H1 (cell line): ENCODE measurements around the gene RPS3A.

Experiments used
- EP300 ChIP-seq, 2 experiments: IDR thresholded peaks; 1 replicate in 1 of 2; 2 replicates in 1 of 2; pipeline ENCODE4 v1.6.1; 2011 to 2012; ENCODE audit warnings: low read depth in 2 of 2, low read length in 2 of 2, mild to moderate bottlenecking in 2 of 2, borderline replicate concordance in 1 of 2, inconsistent platforms in 1 of 2, moderate library complexity in 1 of 2
- POLR2AphosphoS5 ChIP-seq: IDR thresholded peaks from 2 replicates; pipeline ENCODE4 v1.6.1; 2011; ENCODE audit warnings: low read depth, low read length
- RFX5 ChIP-seq: IDR thresholded peaks from 2 replicates; pipeline ENCODE4 v1.6.1; 2011; ENCODE audit warnings: low read depth, low read length, improper control_type of control experiment, borderline replicate concordance
- RNF2 ChIP-seq: fragments of 200-900, 300-1000 bp; sonication (generic); IDR thresholded peaks from 2 replicates; pipeline ENCODE4 v1.7.1; 2016; ENCODE audit warnings: borderline replicate concordance, low read depth, mild to moderate bottlenecking, antibody characterized with exemption, low read length; ENCODE audit not compliant: poor library complexity, severe bottlenecking; ENCODE audit errors: missing control alignments
- SAP30 ChIP-seq: fragments of 300-600 bp; sonication (generic); IDR thresholded peaks from 2 replicates; pipeline ENCODE4 v1.7.1; 2012; ENCODE audit warnings: low read length, moderate library complexity, mild to moderate bottlenecking, inconsistent platforms; ENCODE audit not compliant: insufficient read depth, insufficient replicate concordance
- TF ChIP-seq, protein P1 (sequence below), 3 experiments: IDR thresholded peaks; 1 replicate in 2 of 3; 2 replicates in 1 of 3; pipeline versions ENCODE4 v1.5.1 to v1.6.1; 2011; ENCODE audit warnings: low read length in 3 of 3, mild to moderate bottlenecking in 3 of 3, inconsistent platforms in 2 of 3, low read depth in 1 of 3, moderate library complexity in 1 of 3; ENCODE audit not compliant: insufficient read depth in 1 of 3; ENCODE audit errors: control extremely low read depth in 1 of 3
- TF ChIP-seq, protein P2 (sequence below): IDR thresholded peaks from 2 replicates; pipeline ENCODE4 v1.6.1; 2012; ENCODE audit warnings: inconsistent platforms

GRCh38 chr4:151100531-151100930 lies 1.1 kb downstream of the RPS3A start:
- no peak for TF ChIP-seq EP300 (IDR thresholded peaks at IDR 0.05; ENCODE audit: borderline replicate concordance in 1 of 2, low read depth in 2 of 2, low read length in 2 of 2)
- no peak for TF ChIP-seq POLR2AphosphoS5
- no peak for TF ChIP-seq RFX5
- TF ChIP-seq SAP30, result no peak
- no peak for TF ChIP-seq RNF2
- TF ChIP-seq, protein P1, sequence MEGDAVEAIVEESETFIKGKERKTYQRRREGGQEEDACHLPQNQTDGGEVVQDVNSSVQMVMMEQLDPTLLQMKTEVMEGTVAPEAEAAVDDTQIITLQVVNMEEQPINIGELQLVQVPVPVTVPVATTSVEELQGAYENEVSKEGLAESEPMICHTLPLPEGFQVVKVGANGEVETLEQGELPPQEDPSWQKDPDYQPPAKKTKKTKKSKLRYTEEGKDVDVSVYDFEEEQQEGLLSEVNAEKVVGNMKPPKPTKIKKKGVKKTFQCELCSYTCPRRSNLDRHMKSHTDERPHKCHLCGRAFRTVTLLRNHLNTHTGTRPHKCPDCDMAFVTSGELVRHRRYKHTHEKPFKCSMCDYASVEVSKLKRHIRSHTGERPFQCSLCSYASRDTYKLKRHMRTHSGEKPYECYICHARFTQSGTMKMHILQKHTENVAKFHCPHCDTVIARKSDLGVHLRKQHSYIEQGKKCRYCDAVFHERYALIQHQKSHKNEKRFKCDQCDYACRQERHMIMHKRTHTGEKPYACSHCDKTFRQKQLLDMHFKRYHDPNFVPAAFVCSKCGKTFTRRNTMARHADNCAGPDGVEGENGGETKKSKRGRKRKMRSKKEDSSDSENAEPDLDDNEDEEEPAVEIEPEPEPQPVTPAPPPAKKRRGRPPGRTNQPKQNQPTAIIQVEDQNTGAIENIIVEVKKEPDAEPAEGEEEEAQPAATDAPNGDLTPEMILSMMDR (IDR thresholded peaks at IDR 0.05; ENCODE audit: control extremely low read depth in 1 of 3, insufficient read depth in 1 of 3, low read depth in 1 of 3, low read length in 3 of 3), result no peak
- TF ChIP-seq, protein P2, sequence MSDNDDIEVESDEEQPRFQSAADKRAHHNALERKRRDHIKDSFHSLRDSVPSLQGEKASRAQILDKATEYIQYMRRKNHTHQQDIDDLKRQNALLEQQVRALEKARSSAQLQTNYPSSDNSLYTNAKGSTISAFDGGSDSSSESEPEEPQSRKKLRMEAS, result no peak
